Stimulated activated CD4-positive, alpha-beta T cell treated with anti-CD3 and anti-CD28 coated beads, Interleukin-1b, Interleukin-23, amount 100 ng/mL, for 1 hour (primary cell): ENCODE data around the gene VSTM2B.

Source experiments
- DNase-seq, 2 donors: peaks; one replicate each; pipeline ENCODE4 v3.0.0-alpha.2; 2020; ENCODE audit warnings: low read depth in 2 of 2

Gene VSTM2B

GRCh38 chr19:29515233-29515619 lies 10.6 kb upstream of the VSTM2B start:
- DNase-seq, result no peak

GRCh38 chr19:29515706-29516357 lies 10.0 kb upstream of the VSTM2B start:
- no peak for DNase-seq

DNA sequence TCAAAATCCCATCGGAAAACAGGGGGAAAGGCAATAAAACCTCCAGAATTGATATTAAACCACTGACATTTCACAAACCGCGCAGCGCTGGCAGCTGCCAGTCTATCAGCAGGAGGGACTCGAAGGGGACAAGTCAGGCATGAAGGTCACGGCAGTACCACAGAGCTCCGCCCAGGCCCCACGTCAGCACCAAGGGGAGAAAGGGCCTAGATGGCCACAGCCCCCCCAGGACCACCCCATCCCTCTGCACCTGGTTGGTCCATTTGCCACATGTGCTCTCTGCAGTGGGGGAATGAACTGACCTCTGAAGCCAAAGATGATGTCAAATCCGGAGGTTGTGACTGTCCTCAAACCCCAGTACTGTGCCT lies 9.5 kb upstream of the VSTM2B start:
- DNase-seq, result no peak

DNA sequence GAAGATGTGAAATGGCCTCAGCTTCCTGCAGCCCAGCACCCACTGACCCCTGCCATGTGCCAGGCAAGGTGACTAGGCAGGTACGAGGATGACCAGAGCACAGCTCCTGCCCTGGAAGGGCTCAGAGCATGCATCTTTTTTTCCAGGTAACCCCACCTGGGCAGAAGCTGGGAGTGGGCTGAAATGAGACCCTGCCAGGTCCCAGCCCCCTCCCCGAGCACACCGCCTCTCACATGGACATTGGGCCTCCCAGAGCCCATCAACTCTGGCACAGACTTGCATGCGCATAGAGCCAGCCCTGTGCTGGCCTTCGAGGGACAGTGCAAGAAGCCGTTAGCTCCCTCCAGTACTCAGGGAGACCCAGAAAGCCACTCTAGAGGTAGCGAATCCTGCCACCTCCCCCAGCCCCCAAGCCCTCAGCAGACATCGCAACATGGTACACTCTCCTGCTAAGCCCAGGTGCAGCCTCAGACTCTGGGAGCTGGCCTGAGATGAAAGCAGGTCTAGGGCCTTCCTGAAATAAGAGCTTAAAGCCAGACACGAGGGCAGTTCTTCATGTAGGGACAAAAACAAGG lies 8.9 kb upstream of the VSTM2B start:
- DNase-seq, result no peak

DNA sequence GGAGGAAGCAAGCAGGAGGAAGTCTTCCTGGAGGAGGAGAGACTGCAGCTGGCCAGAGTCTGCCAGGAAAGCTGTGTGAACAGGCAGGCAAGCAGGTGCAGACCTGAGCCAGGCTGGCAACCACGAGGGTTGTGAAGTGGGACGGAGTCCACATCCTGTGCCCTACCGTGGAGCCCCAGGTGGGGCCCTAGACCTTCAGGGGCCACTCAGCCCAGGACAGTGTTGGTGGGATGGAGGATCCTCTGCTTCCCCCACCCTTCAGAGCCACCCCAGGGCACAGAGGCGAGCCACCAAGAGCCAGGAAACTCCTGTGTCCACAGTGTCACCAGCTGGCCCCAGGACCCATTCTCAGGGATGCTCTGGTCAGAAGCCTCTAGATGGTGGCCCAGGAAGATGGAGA lies 8.4 kb upstream of the VSTM2B start:
- no peak for DNase-seq

DNA sequence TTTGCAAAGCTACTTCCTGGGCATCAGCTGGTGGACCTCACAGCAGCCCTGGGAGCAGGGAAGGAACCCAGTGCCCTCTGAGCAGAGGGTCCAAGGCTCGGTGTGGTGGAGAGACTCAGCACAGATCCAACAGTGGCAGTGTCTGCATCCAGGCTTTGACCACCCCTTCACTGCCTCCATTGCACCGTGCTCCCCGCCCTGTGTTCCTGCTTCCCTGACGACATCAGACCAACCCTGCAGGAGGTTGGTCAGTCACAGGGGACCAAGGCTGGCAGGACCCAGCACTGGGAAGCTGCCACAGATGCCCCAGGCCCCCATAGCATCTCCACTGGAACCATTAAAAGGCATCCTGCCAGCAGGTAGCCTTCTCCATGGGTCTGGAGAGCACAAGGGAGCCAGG lies 7.8 kb upstream of the VSTM2B start:
- no peak for DNase-seq

GRCh38 chr19:29519146-29519545 lies 6.6 kb upstream of the VSTM2B start:
- no peak for DNase-seq

- no peak for DNase-seq
These were observed 5.9 kb upstream of the VSTM2B start for GRCh38 chr19:29519931-29520330.

DNA sequence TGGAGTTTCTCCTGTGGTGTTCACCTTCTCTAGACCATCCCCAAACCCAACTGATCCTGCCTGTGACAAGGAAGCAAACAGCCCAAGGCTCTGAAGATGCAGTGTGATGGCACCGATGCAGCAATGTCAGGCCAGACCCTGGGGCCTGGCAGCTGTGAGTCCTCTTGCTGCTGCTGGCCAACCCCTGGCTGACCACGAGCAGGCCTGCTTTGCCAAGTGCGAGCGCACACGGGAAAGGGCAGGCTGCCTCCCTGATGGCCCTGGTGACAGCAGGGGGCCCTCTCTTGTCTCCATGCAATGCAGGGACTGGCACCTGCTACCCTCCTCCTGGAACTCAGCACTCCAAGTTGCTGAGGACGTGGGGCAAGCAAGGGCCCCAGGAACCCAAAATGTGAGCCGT lies 5.4 kb upstream of the VSTM2B start:
- no peak for DNase-seq

DNA sequence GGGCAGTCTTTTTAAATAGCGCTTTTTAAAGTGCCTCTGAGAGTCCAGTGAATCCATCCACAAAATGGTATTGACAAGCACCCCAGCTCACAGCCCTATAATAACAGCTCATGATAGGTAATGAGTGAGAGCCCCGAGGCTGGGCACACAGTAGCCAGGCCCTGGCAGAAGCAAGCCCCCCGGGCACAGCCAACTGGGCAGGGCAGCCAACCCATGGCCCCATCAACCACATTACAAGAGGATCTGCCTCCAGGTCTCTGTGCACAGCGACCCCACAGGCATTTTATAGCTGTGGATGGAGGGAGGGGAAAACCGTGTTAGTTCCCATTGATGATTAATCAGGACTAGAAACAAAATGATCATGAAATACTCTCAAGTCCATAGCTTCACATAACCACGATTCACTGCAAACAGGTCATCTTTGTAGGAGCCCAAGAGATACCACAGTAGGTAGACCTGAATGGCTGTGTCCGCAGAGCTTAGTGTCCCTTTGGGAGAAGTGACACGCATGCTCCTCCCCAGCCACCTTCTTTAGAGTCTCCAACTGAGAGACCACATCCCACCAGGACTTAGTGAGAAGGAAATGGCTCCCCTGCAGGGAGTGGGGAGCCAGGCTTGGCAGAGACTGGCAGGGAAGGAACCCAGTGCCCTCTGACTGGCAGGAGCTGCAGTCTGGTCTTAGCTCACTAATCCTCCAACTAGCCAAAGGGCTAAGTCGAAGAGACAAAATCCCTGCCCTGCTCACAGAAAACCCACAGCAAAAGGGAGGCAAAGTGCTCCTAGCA lies 4.3 kb upstream of the VSTM2B start:
- no peak for DNase-seq

DNA sequence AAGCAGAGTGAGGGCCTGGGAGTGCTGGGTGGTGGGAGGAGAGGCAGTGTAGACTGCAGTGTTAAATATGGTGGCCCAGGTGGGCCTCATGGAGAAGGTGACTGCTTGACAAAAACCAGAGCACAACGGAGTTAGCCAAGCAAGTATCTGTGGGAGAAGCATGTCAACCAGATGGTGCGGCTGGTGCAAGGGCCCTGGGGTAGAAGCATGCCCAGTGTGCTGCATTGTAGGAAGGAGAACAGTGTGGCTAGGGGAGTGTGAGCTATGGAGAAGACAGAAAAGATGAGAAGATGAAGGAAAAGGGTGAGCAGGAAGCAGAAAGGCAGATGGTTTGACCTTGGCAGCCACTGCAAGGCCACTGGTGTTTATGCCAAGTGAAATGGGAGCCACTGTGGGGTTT lies 2.2 kb upstream of the VSTM2B start:
- no peak for DNase-seq

GRCh38 chr19:29524201-29524911 lies 1.4 kb upstream of the VSTM2B start:
- no peak for DNase-seq

DNA sequence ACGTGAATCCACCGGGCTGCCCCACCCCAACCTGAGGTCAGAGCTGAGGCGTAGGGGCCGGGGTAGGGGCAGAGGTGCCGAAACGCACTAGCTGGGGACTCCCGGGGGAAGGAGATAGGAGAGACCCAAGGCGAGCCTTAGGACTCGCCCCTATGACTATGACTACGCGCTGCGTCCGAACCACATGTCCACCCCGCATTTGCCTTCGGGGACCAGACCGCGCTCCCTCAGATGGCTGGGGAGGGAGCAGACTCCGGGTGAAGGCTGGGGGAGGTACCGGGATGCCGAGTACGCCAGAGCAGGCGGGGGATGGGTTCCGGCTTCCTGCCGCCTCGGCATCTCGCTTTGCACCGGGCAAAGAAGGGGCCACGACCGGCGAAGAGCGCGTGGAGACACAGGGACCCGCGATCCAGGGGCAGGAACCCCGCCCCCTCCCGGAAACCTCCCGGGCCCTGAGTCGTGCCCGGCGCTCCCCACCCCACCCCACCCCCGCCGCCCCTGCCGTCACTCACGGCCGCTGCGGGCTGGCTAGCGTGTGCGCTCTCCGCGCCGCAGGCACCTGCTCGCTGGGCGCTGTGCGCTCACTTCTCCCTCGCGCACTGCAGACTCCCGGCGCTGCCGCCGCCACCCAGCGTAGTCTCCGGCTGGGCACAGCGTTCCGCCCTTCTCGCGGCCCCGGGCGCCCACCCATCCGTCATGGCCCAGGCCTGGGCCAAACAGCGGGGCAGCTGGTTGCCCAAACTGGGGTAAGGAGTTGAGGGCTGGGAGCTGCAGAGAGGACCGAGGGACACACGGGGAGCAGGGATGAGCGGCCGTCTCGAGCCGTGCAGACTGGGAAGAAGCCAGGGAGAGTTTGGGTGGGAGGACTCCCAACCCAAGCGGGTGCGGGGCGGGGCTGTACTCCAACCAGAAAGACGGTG lies 622 bp upstream of the VSTM2B start:
- DNase-seq, result no peak

DNA sequence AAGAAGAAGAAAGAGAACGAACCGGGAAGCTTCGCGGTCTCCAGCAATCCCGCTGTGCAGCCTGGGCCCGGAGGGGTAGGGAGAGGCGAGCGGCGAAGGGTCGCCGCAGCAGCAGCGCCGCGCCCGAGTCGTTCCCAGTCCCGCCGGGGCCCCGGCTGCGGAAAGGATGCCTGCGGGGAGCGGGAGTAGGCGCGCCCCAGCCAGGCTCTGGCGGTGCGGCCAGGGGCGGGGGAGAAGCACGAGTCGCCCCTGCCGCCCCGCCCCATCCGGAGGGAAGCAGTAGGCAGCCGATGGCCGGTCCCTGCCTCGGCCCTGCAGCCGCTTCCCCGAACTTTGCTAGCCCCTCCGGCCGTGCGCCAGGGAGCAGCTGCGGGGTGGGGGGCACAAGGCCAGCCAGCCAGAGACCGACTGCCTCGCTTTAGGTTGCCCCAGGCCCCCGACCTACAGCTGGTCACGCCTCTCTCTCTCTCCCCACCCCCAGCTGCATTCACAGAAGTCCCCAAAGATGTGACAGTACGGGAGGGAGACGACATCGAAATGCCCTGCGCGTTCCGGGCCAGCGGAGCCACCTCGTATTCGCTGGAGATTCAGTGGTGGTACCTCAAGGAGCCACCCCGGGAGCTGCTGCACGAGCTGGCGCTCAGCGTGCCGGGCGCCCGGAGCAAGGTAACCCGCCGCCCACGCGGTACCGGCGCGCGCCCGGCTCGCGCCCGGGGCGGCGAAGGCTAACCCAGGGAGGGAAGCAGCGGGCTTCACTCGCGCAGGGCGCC lies 1.1 kb downstream of the VSTM2B start:
- DNase-seq, result no peak

DNA sequence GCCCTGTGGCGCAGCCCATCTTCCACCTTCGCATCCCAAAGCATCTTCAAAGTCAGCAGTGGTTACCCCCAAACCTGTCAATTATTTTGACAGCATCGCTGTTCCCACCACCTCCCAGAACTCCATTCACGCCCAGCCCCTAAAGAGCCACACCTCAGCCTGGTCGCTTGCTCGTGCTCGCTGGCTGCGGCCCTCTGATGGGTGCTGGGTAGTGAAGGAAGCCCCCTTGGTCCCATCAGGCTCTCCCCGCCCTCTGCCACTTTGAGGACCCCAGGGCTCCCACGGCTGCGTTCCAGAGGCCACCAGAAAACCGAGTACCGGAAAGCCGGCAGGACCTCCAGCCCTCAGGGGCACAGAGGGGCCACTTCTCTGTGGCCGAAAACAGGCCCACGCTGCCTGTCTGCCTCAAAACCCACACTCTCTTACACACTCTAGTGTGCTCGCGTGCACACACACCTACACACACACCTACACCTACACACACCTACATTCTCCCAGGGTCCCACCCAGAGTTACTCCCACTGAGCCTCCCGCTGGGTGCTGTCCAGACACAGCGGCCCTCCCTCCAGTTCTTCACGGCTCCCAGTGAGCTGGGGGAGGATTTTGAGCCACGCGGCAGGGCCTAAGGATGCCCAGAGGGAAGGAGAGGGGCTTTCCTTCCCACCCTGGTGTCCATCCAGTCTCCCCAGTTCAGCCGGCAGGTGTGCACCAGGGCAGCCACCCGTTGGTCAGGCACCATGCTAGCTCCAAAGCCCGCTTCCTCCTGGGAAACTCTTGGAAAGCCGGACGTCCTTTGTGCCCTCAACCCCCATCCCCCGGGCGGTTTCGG lies 1.9 kb downstream of the VSTM2B start:
- DNase-seq, result no peak

DNA sequence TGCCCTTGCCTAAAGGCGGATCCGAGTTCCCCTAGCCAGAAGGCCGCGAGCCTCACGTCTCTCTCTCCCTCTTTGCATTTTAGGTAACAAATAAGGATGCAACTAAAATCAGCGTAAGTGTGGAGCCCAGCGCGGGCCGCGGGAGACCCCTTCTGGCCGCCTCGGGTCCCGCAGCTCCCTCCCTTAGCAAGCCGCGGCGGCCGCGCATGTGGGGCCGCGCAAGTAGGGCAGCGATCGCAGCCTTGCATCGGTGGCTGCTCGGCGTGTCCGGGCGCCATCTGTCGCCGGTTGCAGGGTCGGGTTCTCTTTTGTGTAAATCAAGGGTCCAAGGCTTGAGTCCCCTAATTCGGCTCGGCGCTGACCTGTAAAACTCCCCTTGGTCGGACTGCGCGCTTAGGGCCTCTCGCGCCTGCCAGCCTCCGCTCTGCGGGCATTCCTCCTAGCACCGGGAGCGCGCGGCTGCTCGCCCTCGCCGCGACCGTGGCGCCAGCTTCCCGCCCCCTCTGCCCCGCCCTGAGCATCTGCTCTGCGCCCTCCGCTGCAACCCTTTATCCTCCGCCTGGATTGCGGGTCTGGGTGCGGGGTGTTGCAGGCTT lies 2.7 kb downstream of the VSTM2B start:
- peak in 1 of 2 donors; percentile 45 for DNase-seq

GRCh38 chr19:29528946-29529645 lies 3.3 kb downstream of the VSTM2B start:
- DNase-seq, result no peak

DNA sequence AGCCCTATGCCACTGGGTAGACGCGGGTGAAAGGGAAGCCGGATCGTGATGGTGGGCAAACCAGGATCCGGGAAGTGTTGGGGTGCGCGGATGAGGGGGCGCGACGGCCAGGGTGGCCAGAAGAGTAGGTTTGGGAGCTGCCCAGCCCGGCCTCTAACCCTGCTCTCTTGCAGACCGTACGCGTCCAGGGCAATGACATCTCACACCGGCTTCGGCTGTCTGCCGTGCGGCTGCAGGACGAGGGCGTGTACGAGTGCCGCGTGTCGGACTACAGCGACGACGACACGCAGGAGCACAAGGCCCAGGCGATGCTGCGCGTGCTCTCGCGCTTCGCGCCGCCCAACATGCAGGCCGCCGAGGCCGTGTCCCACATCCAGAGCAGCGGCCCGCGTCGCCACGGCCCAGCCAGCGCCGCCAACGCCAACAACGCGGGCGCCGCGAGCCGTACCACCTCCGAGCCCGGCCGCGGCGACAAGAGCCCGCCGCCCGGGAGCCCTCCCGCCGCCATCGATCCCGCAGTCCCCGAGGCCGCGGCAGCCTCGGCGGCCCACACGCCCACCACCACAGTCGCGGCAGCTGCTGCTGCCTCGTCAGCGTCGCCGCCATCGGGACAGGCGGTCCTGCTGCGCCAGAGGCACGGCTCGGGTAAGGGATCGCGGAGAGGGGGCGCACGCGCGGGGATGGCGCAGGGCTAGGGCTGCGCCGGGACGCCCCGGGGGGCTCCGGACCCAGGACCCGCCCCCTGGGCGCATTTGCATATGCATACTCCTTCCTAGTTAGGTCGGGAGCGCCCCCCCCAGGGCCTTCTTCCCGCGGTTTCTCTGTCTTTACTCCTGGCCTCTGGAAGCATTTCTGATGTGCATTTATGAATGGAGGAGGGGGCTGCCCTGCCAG lies 4.1 kb downstream of the VSTM2B start:
- no peak for DNase-seq
